BLaER1 treated with 17β-estradiol and CSF1 and Interleukin-3, amounts not matched to agents 10 nM and 100 nM (cell line): ENCODE measurements around the gene ZBTB20.

Experiments
- H3K27ac ChIP-seq, 11 experiments: shearing (Covaris generic); formaldehyde crosslinking; 2 replicates each; pipeline ENCODE4 v1.8.1; 2022
- H3K27me3 ChIP-seq, 11 experiments: shearing (Covaris generic); formaldehyde crosslinking; 2 replicates each; pipeline ENCODE4 v1.8.1; 2022
- H3K36me3 ChIP-seq, 11 experiments: shearing (Covaris generic); formaldehyde crosslinking; 2 replicates each; pipeline ENCODE4 v1.8.1; 2022
- H3K4me1 ChIP-seq, 10 experiments: shearing (Covaris generic); formaldehyde crosslinking; 2 replicates each; pipeline ENCODE4 v1.8.1; 2022
- H3K4me2 ChIP-seq, 11 experiments: shearing (Covaris generic); formaldehyde crosslinking; 2 replicates each; pipeline ENCODE4 v1.8.1; 2022
- H3K4me3 ChIP-seq, 10 experiments: shearing (Covaris generic); formaldehyde crosslinking; 2 replicates each; pipeline ENCODE4 v1.8.1; 2022
- H3K9ac ChIP-seq, 11 experiments: shearing (Covaris generic); formaldehyde crosslinking; 2 replicates each; pipeline ENCODE4 v1.8.1; 2022
- H3K9me3 ChIP-seq, 11 experiments: shearing (Covaris generic); formaldehyde crosslinking; replicated peaks in 1 of 11; 2 replicates each; pipeline ENCODE4 v1.8.1; 2022
- H4K20me1 ChIP-seq, 11 experiments: shearing (Covaris generic); formaldehyde crosslinking; 2 replicates each; pipeline ENCODE4 v1.8.1; 2022
- Cebpa-rat ChIP-seq, 11 experiments: shearing (Covaris generic); IDR thresholded peaks; 2 replicates each; pipeline ENCODE4 v1.8.1; 2022

ZBTB20 gene

DNA sequence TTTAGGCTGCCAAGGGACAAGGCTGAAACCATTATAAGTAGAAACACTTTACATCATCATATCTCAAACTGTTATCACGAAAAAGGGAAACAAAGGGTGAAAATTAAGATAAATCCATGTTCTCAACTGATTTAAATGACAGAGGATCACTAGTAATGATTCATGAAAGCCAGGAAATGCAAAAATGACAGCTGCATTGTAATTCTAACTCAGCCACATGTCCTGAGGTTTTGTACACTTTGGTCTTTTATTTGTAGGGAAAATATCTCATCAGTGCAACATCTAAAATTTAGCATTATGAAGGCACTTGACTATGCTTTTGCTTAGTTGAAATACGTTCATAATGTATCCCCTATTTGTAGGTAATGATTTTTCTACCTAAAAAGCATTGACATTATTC lies 473.6 kb downstream of the ZBTB20 start:
- Histone ChIP-seq H3K4me3 (no peak overlapping the region), H3K4me1 (no peaks in the 10 kb centered on the region), H3K36me3 (no peaks in the 10 kb centered on the region), H3K9me3 (no peaks in the 10 kb centered on the region), H3K27ac (no peak overlapping the region), H3K9ac (no peak overlapping the region), H3K4me2 (no peak overlapping the region), H3K27me3 (no peaks in the 10 kb centered on the region), H4K20me1 (no peaks in the 10 kb centered on the region)
- TF ChIP-seq Cebpa-rat (IDR thresholded peaks at IDR 0.05) = no peak

DNA sequence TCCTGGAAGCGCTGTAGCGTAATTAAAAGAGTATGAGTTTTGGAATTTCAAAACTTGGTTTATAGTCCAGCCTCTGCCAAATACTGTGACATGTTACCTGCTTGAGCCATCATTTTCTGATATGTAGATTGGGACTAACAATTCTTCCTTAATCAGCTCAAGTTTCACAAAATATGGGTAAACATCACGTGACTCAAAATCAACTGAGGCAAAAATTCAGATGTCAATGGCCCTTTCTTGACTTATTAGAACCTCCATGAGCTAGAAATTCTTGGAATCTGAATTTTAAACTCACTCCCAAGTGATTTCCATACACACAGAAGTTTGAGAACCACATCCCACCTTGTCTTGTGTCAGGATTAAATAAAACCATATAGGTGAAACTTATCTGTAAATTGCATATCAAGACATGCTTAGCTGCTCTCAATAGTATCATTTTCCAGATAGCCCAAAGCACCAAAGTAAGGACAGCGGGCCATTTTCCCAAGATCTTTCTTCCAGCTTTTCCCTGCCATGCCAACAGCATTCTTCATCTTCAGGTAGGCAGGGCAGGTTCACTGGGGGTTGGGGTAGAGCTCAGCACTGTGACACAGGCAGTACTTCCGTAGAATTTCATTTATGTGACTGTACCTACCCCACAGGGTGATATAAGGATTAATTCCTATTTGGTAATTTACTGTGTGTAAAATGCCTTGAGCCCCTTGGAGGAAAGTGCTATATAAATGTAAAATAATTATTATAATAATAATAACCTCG lies 474.2 kb downstream of the ZBTB20 start:
- Histone ChIP-seq H3K27me3 (no peaks in the 10 kb centered on the region), H3K36me3 (no peaks in the 10 kb centered on the region), H3K4me2 (no peak overlapping the region), H3K4me1 (no peaks in the 10 kb centered on the region), H3K27ac (no peak overlapping the region), H3K9me3 (no peaks in the 10 kb centered on the region), H3K9ac (no peak overlapping the region), H3K4me3 (no peak overlapping the region), H4K20me1 (no peaks in the 10 kb centered on the region)
- TF ChIP-seq Cebpa-rat (IDR thresholded peaks at IDR 0.05) = no peak

- no peak overlapping the region for H3K27ac ChIP-seq
- H3K9ac ChIP-seq = no peak overlapping the region
- no peak overlapping the region for H3K4me3 ChIP-seq
- H3K4me1 ChIP-seq = no peaks in the 10 kb centered on the region; a peak in 1 of 20 replicates
- no peaks in the 10 kb centered on the region for H3K27me3 ChIP-seq
- no peak for TF ChIP-seq Cebpa-rat (IDR thresholded peaks at IDR 0.05)
- no peaks in the 10 kb centered on the region for H3K36me3 ChIP-seq
- H3K4me2 ChIP-seq = no peak overlapping the region
- no peaks in the 10 kb centered on the region for H4K20me1 ChIP-seq
- H3K9me3 ChIP-seq = no peaks in the 10 kb centered on the region
These were observed 475.2 kb downstream of the ZBTB20 start for GRCh38 chr3:114671741-114672510.

GRCh38 chr3:114669614-114670013 lies 477.5 kb downstream of the ZBTB20 start:
- no peak overlapping the region for H3K4me3 ChIP-seq
- H4K20me1 ChIP-seq = no peaks in the 10 kb centered on the region
- H3K9me3 ChIP-seq = peaks cover 0 to under 1% (median 0%) of the 10 kb centered on the region in 11 experiments; a peak in 1 of 22 replicates
- H3K36me3 ChIP-seq = no peaks in the 10 kb centered on the region
- H3K27me3 ChIP-seq = no peaks in the 10 kb centered on the region
- H3K4me2 ChIP-seq = no peak overlapping the region
- no peaks in the 10 kb centered on the region; a peak in 1 of 20 replicates for H3K4me1 ChIP-seq
- no peak overlapping the region for H3K27ac ChIP-seq
- TF ChIP-seq Cebpa-rat (IDR thresholded peaks at IDR 0.05) = no peak
- no peak overlapping the region for H3K9ac ChIP-seq

DNA sequence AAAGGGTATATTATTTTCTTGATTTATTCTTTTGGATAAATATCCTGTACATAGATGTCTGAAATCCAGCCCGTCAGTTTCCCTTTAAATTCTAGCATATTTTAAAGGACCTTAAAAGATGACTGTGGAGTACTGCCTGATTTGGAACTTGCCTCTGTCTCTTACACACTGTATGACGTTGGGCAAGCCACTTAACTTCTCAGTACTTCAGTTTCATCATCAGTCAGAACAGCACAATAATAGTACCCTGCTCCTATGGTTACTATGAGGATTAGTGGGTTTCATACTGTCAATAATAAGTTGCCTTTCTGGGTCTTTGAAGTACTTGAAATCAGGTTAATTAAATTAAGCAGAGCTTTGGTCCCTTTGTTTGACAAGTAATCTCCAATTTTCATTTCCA lies 479.0 kb downstream of the ZBTB20 start:
- H3K9ac ChIP-seq = no peak overlapping the region
- peaks cover 0 to 10% (median 5%) of the 10 kb centered on the region in 11 experiments; a peak in 7 of 22 replicates for H3K9me3 ChIP-seq
- H3K27ac ChIP-seq = no peak overlapping the region
- H3K36me3 ChIP-seq = no peaks in the 10 kb centered on the region
- no peaks in the 10 kb centered on the region; a peak in 1 of 20 replicates for H3K4me1 ChIP-seq
- no peak for TF ChIP-seq Cebpa-rat (IDR thresholded peaks at IDR 0.05)
- H3K4me3 ChIP-seq = no peak overlapping the region
- H3K27me3 ChIP-seq = no peaks in the 10 kb centered on the region
- no peak overlapping the region for H3K4me2 ChIP-seq
- H4K20me1 ChIP-seq = no peaks in the 10 kb centered on the region

DNA sequence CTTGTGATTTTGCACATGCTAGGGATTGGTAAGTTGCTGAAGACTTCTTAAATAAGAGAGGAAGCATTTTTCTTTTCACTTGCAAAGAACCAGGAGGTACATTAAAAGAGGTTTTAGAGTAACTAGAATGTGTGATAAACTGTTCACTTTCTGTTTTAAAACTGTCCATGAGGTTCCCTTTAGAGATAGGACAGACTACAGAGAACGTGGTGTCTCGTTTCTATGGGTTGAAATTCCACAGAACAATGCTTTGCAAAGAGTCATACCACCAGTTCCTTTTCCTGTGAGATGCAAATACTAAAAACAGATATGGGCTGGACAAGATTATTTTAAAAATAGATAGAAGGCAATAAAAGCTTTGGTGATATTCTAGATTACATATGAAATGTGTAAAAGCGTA lies 480.5 kb downstream of the ZBTB20 start:
- no peaks in the 10 kb centered on the region for H4K20me1 ChIP-seq
- H3K9me3 ChIP-seq = peaks cover 0 to 10% (median 5%) of the 10 kb centered on the region in 11 experiments; a peak in 7 of 22 replicates
- H3K27me3 ChIP-seq = no peaks in the 10 kb centered on the region
- no peak for TF ChIP-seq Cebpa-rat (IDR thresholded peaks at IDR 0.05)
- H3K4me3 ChIP-seq = no peak overlapping the region
- no peaks in the 10 kb centered on the region for H3K36me3 ChIP-seq
- no peaks in the 10 kb centered on the region; a peak in 1 of 20 replicates for H3K4me1 ChIP-seq
- H3K9ac ChIP-seq = no peak overlapping the region
- H3K27ac ChIP-seq = no peak overlapping the region
- H3K4me2 ChIP-seq = no peak overlapping the region

GRCh38 chr3:114664006-114664405 lies 483.1 kb downstream of the ZBTB20 start:
- peaks cover 5 to 12% (median 9%) of the 10 kb centered on the region in 10 experiments; a peak in 18 of 20 replicates for H3K4me1 ChIP-seq
- no peaks in the 10 kb centered on the region for H3K36me3 ChIP-seq
- no peak overlapping the region for H3K4me2 ChIP-seq
- no peak for TF ChIP-seq Cebpa-rat (IDR thresholded peaks at IDR 0.05)
- H3K4me3 ChIP-seq = no peak overlapping the region
- no peaks in the 10 kb centered on the region for H3K27me3 ChIP-seq
- H3K9ac ChIP-seq = no peak overlapping the region
- no peaks in the 10 kb centered on the region for H4K20me1 ChIP-seq
- H3K27ac ChIP-seq = no peak overlapping the region
- H3K9me3 ChIP-seq = peaks cover 0 to 12% (median 6%) of the 10 kb centered on the region in 11 experiments; a peak in 7 of 22 replicates

DNA sequence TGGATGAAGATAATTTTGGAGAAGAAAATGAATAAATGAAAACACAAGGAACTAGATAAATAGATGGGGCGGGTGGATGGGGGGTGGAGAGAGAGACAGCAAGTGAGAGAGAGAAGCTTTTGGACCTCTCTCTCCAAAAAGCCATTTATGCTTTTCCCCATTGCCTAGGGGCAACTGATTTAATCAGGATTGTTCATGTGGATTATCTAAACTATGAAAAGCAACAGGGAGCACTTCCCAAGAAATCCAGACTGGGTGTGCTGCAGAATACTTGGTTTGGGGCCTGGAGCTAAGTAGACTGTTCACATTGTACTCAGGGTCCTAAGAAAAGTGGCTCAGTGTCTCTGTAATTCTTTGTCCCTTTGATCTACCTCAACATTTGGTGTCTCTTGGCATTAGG lies 486.3 kb downstream of the ZBTB20 start:
- Histone ChIP-seq H4K20me1 (no peaks in the 10 kb centered on the region), H3K4me1 (peaks cover 6 to 23% (median 13%) of the 10 kb centered on the region in 10 experiments; a peak in 18 of 20 replicates), H3K27me3 (no peaks in the 10 kb centered on the region), H3K27ac (no peak overlapping the region), H3K9me3 (peaks cover 0 to 12% (median 6%) of the 10 kb centered on the region in 11 experiments; a peak in 7 of 22 replicates), H3K4me2 (no peak overlapping the region), H3K9ac (no peak overlapping the region), H3K36me3 (no peaks in the 10 kb centered on the region), H3K4me3 (no peak overlapping the region)
- TF ChIP-seq Cebpa-rat (IDR thresholded peaks at IDR 0.05) = no peak

- H3K4me1 ChIP-seq = peaks cover 6 to 23% (median 13%) of the 10 kb centered on the region in 10 experiments; a peak in 18 of 20 replicates
- H3K27me3 ChIP-seq = no peaks in the 10 kb centered on the region
- H3K9me3 ChIP-seq = peaks cover 0 to 12% (median 6%) of the 10 kb centered on the region in 11 experiments; a peak in 7 of 22 replicates
- no peaks in the 10 kb centered on the region for H3K36me3 ChIP-seq
- H3K4me2 ChIP-seq = peak overlapping the region in 4 of 11 experiments; percentile 6 to 52 (median 36); a peak in 5 of 22 replicates
- no peak overlapping the region for H3K4me3 ChIP-seq
- no peak overlapping the region for H3K27ac ChIP-seq
- no peak overlapping the region for H3K9ac ChIP-seq
- TF ChIP-seq Cebpa-rat (IDR thresholded peaks at IDR 0.05) = no peak
- no peaks in the 10 kb centered on the region for H4K20me1 ChIP-seq
These were observed 487.0 kb downstream of the ZBTB20 start for GRCh38 chr3:114660124-114660523.
